PC-9 (cell line): ENCODE data around the gene MACROD2.

Experiments used
- EZH2 ChIP-seq: fragments of 200-600 bp; sonication (generic); IDR thresholded peaks from 2 replicates; pipeline ENCODE4 v1.8.0; 2017; ENCODE audit warnings: antibody characterized with exemption, low read depth
- TF ChIP-seq, protein P1 (sequence below): fragments of 200-600 bp; sonication (generic); conservative IDR thresholded peaks from 2 replicates; pipeline ENCODE4 v1.6.1; 2017; ENCODE audit warnings: mixed run types, antibody characterized with exemption, mild to moderate bottlenecking, moderate library complexity

DNA sequence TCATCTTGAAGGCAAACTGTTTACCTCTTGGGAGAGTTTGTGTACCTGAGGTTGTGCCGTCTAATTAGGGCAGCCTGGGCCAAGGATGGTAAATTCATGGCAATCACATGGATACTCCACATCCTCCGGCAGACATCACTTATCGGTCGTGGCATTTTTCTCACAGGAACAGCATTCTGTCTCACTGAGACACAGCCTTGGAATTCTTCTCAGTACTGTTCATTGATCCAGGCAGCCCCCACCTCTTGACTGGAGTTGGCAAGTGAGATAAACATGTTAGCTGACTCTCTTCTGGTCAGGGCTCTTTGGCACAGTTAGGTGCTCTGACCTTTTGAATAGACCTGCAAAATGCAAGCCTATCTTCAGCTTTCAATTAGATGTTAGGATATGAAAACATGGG is 853.5 kb downstream of the MACROD2 start:
- TF ChIP-seq, protein P1, sequence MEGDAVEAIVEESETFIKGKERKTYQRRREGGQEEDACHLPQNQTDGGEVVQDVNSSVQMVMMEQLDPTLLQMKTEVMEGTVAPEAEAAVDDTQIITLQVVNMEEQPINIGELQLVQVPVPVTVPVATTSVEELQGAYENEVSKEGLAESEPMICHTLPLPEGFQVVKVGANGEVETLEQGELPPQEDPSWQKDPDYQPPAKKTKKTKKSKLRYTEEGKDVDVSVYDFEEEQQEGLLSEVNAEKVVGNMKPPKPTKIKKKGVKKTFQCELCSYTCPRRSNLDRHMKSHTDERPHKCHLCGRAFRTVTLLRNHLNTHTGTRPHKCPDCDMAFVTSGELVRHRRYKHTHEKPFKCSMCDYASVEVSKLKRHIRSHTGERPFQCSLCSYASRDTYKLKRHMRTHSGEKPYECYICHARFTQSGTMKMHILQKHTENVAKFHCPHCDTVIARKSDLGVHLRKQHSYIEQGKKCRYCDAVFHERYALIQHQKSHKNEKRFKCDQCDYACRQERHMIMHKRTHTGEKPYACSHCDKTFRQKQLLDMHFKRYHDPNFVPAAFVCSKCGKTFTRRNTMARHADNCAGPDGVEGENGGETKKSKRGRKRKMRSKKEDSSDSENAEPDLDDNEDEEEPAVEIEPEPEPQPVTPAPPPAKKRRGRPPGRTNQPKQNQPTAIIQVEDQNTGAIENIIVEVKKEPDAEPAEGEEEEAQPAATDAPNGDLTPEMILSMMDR: no peak
- TF ChIP-seq EZH2: no peak
